Osteocyte (in vitro differentiated cells): Measurements from ENCODE around the gene CABYR. TPM values are rescaled to one million over a fixed set of nuclear protein-coding genes. Genes with fewer than 3 reads are reported as not detected.

Experiments
- DNase-seq: peaks from one replicate; pipeline ENCODE4 v3.0.0; 2021; ENCODE audit warnings: mixed read lengths; ENCODE audit not compliant: unreplicated experiment; ENCODE audit errors: extremely low spot score
- H3K27ac Mint-ChIP-seq: one replicate; pipeline ENCODE4 v1.8.0; 2021; ENCODE audit warnings: mild to moderate bottlenecking, mixed read lengths; ENCODE audit not compliant: unreplicated experiment
- H3K27me3 Mint-ChIP-seq: one replicate; pipeline ENCODE4 v1.8.0; 2021; ENCODE audit warnings: mixed read lengths; ENCODE audit not compliant: unreplicated experiment
- H3K36me3 Mint-ChIP-seq: one replicate; pipeline ENCODE4 v1.8.0; 2021; ENCODE audit warnings: mixed read lengths; ENCODE audit not compliant: unreplicated experiment
- H3K4me1 Mint-ChIP-seq: one replicate; pipeline ENCODE4 v1.8.0; 2021; ENCODE audit warnings: mixed read lengths; ENCODE audit not compliant: unreplicated experiment
- H3K4me3 Mint-ChIP-seq: one replicate; pipeline ENCODE4 v1.8.0; 2021; ENCODE audit warnings: mild to moderate bottlenecking, moderate library complexity, mixed read lengths; ENCODE audit not compliant: unreplicated experiment
- H3K9me3 Mint-ChIP-seq: one replicate; pipeline ENCODE4 v1.8.0; 2021; ENCODE audit warnings: mixed read lengths; ENCODE audit not compliant: unreplicated experiment
- CTCF ChIP-seq: fragments of 200-600 bp; sonication (generic); IDR thresholded peaks from 2 replicates; pipeline ENCODE4 v1.5.0; 2021; ENCODE audit warnings: antibody characterized with exemption, mild to moderate bottlenecking, moderate library complexity
- long read RNA-seq: library from polyadenylated mRNA; unstranded; transcript quantifications from one replicate; pipeline ENCODE4 v2.0.0, GENCODE V29; 2021
- total RNA-seq: library from RNA; stranded (reverse); gene quantifications from 2 replicates; pipeline ENCODE4 v1.2.1, GENCODE V29; 2021

The CABYR gene
- 3.9 and 6.8 TPM in 2 replicates for total RNA-seq
- long read RNA-seq, transcript CABYR-216 (6 exons, 2,226 nt) = major isoform, 9 of 28 reads
- long read RNA-seq, transcript CABYR-203 (6 exons, 1,414 nt) = minor isoform, 6 of 28 reads
- long read RNA-seq, partial matches to known transcripts = 8 of 28 reads
- long read RNA-seq, other reads (novel, unspliced or antisense) = 3 of 28 reads

GRCh38 chr18:24138789-24139616 is at the start of gene CABYR:
TSS of gene CABYR (plus strand) at chr18:24139062. CDS start at chr18:24143115, 4,053 bp downstream.
- H3K27ac Mint-ChIP-seq = peak within 1 kb of the TSS; percentile 95
- no peak for TF ChIP-seq CTCF
- peaks cover 1% of the 10 kb centered on the region for H3K36me3 Mint-ChIP-seq

GRCh38 chr18:24089076-24089475 is 49.8 kb upstream of the CABYR start:
- Mint-ChIP-seq H3K4me3 (no peak overlapping the region), H3K27me3 (no peaks in the 10 kb centered on the region), H3K9me3 (no peaks in the 10 kb centered on the region), H3K27ac (no peak overlapping the region), H3K36me3 (no peaks in the 10 kb centered on the region), H3K4me1 (no peaks in the 10 kb centered on the region)
- DNase-seq = no peak
- no peak for TF ChIP-seq CTCF

More at GRCh38 chr18:24138789-24139616, at the start of gene CABYR:
- H3K9me3 Mint-ChIP-seq = peaks cover 3% of the 10 kb centered on the region
- H3K27me3 Mint-ChIP-seq = no peaks in the 10 kb centered on the region
- DNase-seq = peak; percentile 93
- H3K4me1 Mint-ChIP-seq = peaks cover 17% of the 10 kb centered on the region
- peak within 1 kb of the TSS; percentile 91 for H3K4me3 Mint-ChIP-seq

GRCh38 chr18:24089515-24090337 is 49.1 kb upstream of the CABYR start:
- H3K4me1 Mint-ChIP-seq = no peaks in the 10 kb centered on the region
- DNase-seq = no peak
- H3K9me3 Mint-ChIP-seq = no peaks in the 10 kb centered on the region
- H3K27ac Mint-ChIP-seq = no peak overlapping the region
- H3K36me3 Mint-ChIP-seq = no peaks in the 10 kb centered on the region
- no peak overlapping the region for H3K4me3 Mint-ChIP-seq
- TF ChIP-seq CTCF = no peak
- H3K27me3 Mint-ChIP-seq = no peaks in the 10 kb centered on the region

GRCh38 chr18:24090876-24091275 is 48.0 kb upstream of the CABYR start:
- DNase-seq = no peak
- no peaks in the 10 kb centered on the region for H3K9me3 Mint-ChIP-seq
- H3K27me3 Mint-ChIP-seq = no peaks in the 10 kb centered on the region
- no peak overlapping the region for H3K4me3 Mint-ChIP-seq
- H3K36me3 Mint-ChIP-seq = peaks cover 3% of the 10 kb centered on the region
- no peak overlapping the region for H3K27ac Mint-ChIP-seq
- TF ChIP-seq CTCF = no peak
- no peaks in the 10 kb centered on the region for H3K4me1 Mint-ChIP-seq
